GM12878 (cell line): ENCODE results near the gene PIM2. TPM values are rescaled to one million over a fixed set of nuclear protein-coding genes. Genes with fewer than 3 reads are reported as not detected.

Experiments used
- BACH1 ChIP-seq: fragments of 450-650 bp; IDR thresholded peaks from 2 replicates; pipeline ENCODE4 v1.6.1; 2017; ENCODE audit warnings: mild to moderate bottlenecking, borderline replicate concordance
- CBX5 ChIP-seq: sonication (generic); IDR thresholded peaks from 2 replicates; pipeline ENCODE4 v1.6.1; 2016; ENCODE audit warnings: low read depth, moderate library complexity, mild to moderate bottlenecking, inconsistent platforms
- CHD1 ChIP-seq: IDR thresholded peaks from 2 replicates; pipeline ENCODE4 v1.6.1; 2012; ENCODE audit warnings: low read depth, low read length, improper control_type of control experiment
- CREB1 ChIP-seq: IDR thresholded peaks from 2 replicates; pipeline ENCODE4 v1.6.1; 2012; ENCODE audit warnings: low read depth, mild to moderate bottlenecking, inconsistent platforms
- EGR1 ChIP-seq, 2 experiments: IDR thresholded peaks; 1 replicate in 1 of 2; 2 replicates in 1 of 2; pipeline ENCODE4 v1.6.1; 2011 to 2012; ENCODE audit warnings: low read depth in 2 of 2, low read length in 2 of 2, borderline replicate concordance in 1 of 2, mild to moderate bottlenecking in 1 of 2, moderate library complexity in 1 of 2
- EZH2 ChIP-seq: IDR thresholded peaks from 2 replicates; pipeline ENCODE4 v1.6.1; 2012; ENCODE audit warnings: low read depth, mild to moderate bottlenecking, control low read depth, inconsistent platforms, low read length, borderline replicate concordance; ENCODE audit not compliant: control insufficient read depth
- IKZF1 ChIP-seq: fragments of 450-650 bp; conservative IDR thresholded peaks from 2 replicates; pipeline ENCODE4 v1.6.1; 2017; ENCODE audit warnings: antibody characterized with exemption, mild to moderate bottlenecking
- JUND ChIP-seq: IDR thresholded peaks from 2 replicates; pipeline ENCODE4 v1.6.1; 2012; ENCODE audit warnings: low read depth, mild to moderate bottlenecking, low read length, improper control_type of control experiment, moderate library complexity
- KDM1A ChIP-seq: fragments of 200-600 bp; sonication (generic); IDR thresholded peaks from 2 replicates; pipeline ENCODE4 v1.6.1; 2016; ENCODE audit warnings: borderline replicate concordance
- KLF5 ChIP-seq: fragments of 450-650 bp; IDR thresholded peaks from 2 replicates; pipeline ENCODE4 v1.6.1; 2014; ENCODE audit warnings: mild to moderate bottlenecking; ENCODE audit not compliant: partially characterized antibody
- MTA3 ChIP-seq: IDR thresholded peaks from 2 replicates; pipeline ENCODE4 v1.6.1; 2012; ENCODE audit warnings: low read length, inconsistent platforms, borderline replicate concordance
- PAX5 ChIP-seq: IDR thresholded peaks from 2 replicates; pipeline ENCODE4 v1.6.1; 2011; ENCODE audit warnings: low read depth, low read length, borderline replicate concordance
- POU2F2 ChIP-seq: IDR thresholded peaks from 3 replicates; pipeline ENCODE4 v1.6.1; 2011; ENCODE audit warnings: low read depth, mild to moderate bottlenecking, low read length, borderline replicate concordance
- RAD51 ChIP-seq: fragments of 450-650 bp; IDR thresholded peaks from 2 replicates; pipeline ENCODE4 v1.6.1; 2016; ENCODE audit warnings: moderate library complexity, mild to moderate bottlenecking, inconsistent platforms
- RBBP5 ChIP-seq: fragments of 200-600 bp; sonication (generic); conservative IDR thresholded peaks from 2 replicates; pipeline ENCODE4 v1.6.1; 2016
- RFX5 ChIP-seq: IDR thresholded peaks from 2 replicates; pipeline ENCODE4 v1.6.1; 2011; ENCODE audit warnings: low read depth, low read length, improper control_type of control experiment
- SP1 ChIP-seq: IDR thresholded peaks from one replicate; pipeline ENCODE4 v1.6.1; 2011; ENCODE audit warnings: low read depth, low read length
- SRF ChIP-seq, 2 experiments: IDR thresholded peaks; 2 replicates each; pipeline ENCODE4 v1.6.1; 2011; ENCODE audit warnings: low read depth in 2 of 2, low read length in 2 of 2, mild to moderate bottlenecking in 1 of 2, moderate library complexity in 1 of 2
- SUPT20H ChIP-seq: IDR thresholded peaks from 2 replicates; pipeline ENCODE4 v1.6.1; 2011; ENCODE audit warnings: low read depth, mild to moderate bottlenecking, low read length, moderate library complexity, borderline replicate concordance; ENCODE audit not compliant: control insufficient read depth
- SUZ12 ChIP-seq: fragments of 200-600 bp; sonication (generic); IDR thresholded peaks from one replicate; pipeline ENCODE4 v1.6.1; 2018; ENCODE audit warnings: antibody characterized with exemption, mild to moderate bottlenecking; ENCODE audit not compliant: unreplicated experiment
- TCF7 ChIP-seq: IDR thresholded peaks from 2 replicates; pipeline ENCODE4 v1.6.1; 2014; ENCODE audit warnings: antibody characterized with exemption, borderline replicate concordance
- ZNF217 ChIP-seq: fragments of 450-650 bp; IDR thresholded peaks from 2 replicates; pipeline ENCODE4 v1.6.1; 2017; ENCODE audit warnings: antibody characterized with exemption, mild to moderate bottlenecking
- ZSCAN29 ChIP-seq: fragments of 450-650 bp; IDR thresholded peaks from 2 replicates; pipeline ENCODE4 v1.6.1; 2017; ENCODE audit warnings: mild to moderate bottlenecking, moderate library complexity
- ZZZ3 ChIP-seq: IDR thresholded peaks from 2 replicates; pipeline ENCODE4 v1.6.1; 2011; ENCODE audit warnings: low read depth; ENCODE audit not compliant: control insufficient read depth, insufficient read length
- polyA plus RNA-seq, 11 experiments: library from polyadenylated mRNA; depleted of rRNA in 4 of 11; unstranded in 6 of 11; stranded (reverse) in 5 of 11; fragments of >200 nt; fragmentation: Nextera tagmentation in 4 of 11; fragmentation: Illumina TruSeq in 1 of 11; extraction: Ambion mirVana in 4 of 11; extraction: Trizol in 1 of 11; gene quantifications; 1 replicate in 1 of 11; 2 replicates in 10 of 11; pipeline versions ENCODE4 v1.2.1 to v1.2.3, GENCODE V29; 2011 to 2016; ENCODE audit warnings: inconsistent platforms in 2 of 11, missing spikeins in 2 of 11, low read depth in 1 of 11
- total RNA-seq, 4 experiments: library from RNA; depleted of rRNA in 3 of 4; stranded (reverse); fragments of >200 nt in 3 of 4; fragmentation: Illumina TruSeq in 1 of 4; extraction: Trizol in 1 of 4; gene quantifications; 2 replicates each; pipeline versions ENCODE4 v1.2.1 to v1.2.3, GENCODE V29; 2013 to 2021
- TF ChIP-seq, protein P1 (sequence below): fragments of 150-350 bp; IDR thresholded peaks from 2 replicates; pipeline ENCODE4 v1.6.1; 2016; ENCODE audit warnings: low read depth, low read length
- TF ChIP-seq, protein P2 (sequence below): IDR thresholded peaks from 2 replicates; pipeline ENCODE4 v1.6.1; 2011; ENCODE audit warnings: low read depth, mild to moderate bottlenecking, low read length, moderate library complexity, borderline replicate concordance; ENCODE audit errors: extremely low read depth
- TF ChIP-seq, protein P3 (sequence below): fragments of 450-650 bp; IDR thresholded peaks from 2 replicates; pipeline ENCODE4 v1.6.1; 2017; ENCODE audit warnings: mild to moderate bottlenecking

Gene PIM2
- total and polyA plus RNA-seq, 10 of the 15 experiments (the other 5 are each of a cell fraction or from before 2014, with no cell fraction given) = 19.2 to 96.8 (median 32.3) TPM

DNA sequence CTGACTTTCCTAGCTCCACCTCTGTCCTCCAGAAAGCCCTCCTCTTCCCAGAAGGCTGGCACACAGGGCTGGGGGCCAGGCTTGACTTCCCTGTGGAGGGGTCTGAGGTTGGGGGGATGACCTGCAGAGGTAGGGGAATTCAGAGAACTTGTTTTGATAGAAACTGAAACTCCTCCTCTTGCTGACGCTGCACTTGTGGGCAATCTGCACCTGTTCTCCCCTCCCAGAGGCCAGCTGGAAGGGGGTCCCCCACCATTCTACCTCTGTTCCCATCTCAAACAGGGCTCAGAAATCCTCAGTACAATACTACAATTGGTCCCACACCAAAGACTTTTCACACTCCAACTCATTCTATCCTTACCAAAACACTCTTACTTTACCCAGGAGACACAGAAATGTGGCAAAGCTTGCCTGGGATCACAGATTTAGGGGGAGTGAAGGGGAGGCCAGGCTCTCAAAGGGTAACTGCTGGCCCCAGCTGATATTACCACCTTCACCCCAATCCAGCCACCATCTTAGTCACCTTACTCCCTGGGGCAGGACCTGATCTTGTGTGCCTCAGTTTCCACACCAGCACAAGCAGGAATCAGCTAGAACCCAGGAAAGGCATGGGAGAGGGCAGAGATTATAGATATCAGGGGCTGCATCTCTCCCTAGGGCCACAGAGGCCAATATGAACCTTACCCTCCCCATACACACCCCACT lies 20.0 kb upstream of the PIM2 start (continued):
- TF ChIP-seq, protein P1, sequence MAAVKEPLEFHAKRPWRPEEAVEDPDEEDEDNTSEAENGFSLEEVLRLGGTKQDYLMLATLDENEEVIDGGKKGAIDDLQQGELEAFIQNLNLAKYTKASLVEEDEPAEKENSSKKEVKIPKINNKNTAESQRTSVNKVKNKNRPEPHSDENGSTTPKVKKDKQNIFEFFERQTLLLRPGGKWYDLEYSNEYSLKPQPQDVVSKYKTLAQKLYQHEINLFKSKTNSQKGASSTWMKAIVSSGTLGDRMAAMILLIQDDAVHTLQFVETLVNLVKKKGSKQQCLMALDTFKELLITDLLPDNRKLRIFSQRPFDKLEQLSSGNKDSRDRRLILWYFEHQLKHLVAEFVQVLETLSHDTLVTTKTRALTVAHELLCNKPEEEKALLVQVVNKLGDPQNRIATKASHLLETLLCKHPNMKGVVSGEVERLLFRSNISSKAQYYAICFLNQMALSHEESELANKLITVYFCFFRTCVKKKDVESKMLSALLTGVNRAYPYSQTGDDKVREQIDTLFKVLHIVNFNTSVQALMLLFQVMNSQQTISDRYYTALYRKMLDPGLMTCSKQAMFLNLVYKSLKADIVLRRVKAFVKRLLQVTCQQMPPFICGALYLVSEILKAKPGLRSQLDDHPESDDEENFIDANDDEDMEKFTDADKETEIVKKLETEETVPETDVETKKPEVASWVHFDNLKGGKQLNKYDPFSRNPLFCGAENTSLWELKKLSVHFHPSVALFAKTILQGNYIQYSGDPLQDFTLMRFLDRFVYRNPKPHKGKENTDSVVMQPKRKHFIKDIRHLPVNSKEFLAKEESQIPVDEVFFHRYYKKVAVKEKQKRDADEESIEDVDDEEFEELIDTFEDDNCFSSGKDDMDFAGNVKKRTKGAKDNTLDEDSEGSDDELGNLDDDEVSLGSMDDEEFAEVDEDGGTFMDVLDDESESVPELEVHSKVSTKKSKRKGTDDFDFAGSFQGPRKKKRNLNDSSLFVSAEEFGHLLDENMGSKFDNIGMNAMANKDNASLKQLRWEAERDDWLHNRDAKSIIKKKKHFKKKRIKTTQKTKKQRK = no peak
- TF ChIP-seq KDM1A (no peak), SRF (IDR thresholded peaks at IDR 0.05; ENCODE audit: low read depth in 2 of 2, low read length in 2 of 2) (no peak), MTA3 (peak; percentile 70; the same call in 1 of the 2 replicates), IKZF1 (peak; percentile 97), ZNF217 (no peak), CREB1 (peak; percentile 77), RFX5 (no peak), RAD51 (peak; percentile 33; the same call in 1 of the 2 replicates), PAX5 (peak; percentile 91), TCF7 (no peak), ZSCAN29 (no peak), SUZ12 (no peak), EGR1 (IDR thresholded peaks at IDR 0.05; ENCODE audit: borderline replicate concordance in 1 of 2, low read depth in 2 of 2, low read length in 2 of 2) (no peak), SP1 (peak; percentile 83), JUND (no peak), BACH1 (no peak; the same call in 1 of the 2 replicates), CBX5 (no peak), CHD1 (no peak), KLF5 (peak; percentile 21), POU2F2 (peak; percentile 75; the same call in 1 of the 3 replicates), RBBP5 (no peak), SUPT20H (no peak), EZH2 (no peak), ZZZ3 (no peak)
- TF ChIP-seq, protein P2, sequence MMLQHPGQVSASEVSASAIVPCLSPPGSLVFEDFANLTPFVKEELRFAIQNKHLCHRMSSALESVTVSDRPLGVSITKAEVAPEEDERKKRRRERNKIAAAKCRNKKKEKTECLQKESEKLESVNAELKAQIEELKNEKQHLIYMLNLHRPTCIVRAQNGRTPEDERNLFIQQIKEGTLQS = no peak
- TF ChIP-seq, protein P3, sequence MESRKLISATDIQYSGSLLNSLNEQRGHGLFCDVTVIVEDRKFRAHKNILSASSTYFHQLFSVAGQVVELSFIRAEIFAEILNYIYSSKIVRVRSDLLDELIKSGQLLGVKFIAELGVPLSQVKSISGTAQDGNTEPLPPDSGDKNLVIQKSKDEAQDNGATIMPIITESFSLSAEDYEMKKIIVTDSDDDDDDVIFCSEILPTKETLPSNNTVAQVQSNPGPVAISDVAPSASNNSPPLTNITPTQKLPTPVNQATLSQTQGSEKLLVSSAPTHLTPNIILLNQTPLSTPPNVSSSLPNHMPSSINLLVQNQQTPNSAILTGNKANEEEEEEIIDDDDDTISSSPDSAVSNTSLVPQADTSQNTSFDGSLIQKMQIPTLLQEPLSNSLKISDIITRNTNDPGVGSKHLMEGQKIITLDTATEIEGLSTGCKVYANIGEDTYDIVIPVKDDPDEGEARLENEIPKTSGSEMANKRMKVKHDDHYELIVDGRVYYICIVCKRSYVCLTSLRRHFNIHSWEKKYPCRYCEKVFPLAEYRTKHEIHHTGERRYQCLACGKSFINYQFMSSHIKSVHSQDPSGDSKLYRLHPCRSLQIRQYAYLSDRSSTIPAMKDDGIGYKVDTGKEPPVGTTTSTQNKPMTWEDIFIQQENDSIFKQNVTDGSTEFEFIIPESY = no peak
